GM06990 (cell line): Measurements from ENCODE around the gene CCM2.
A peak's percentile ranks its signal among the peaks of the same experiment; 100 is the strongest.

ENCODE experiments used
- DNase-seq: peaks from one replicate; pipeline ENCODE4 v3.0.0-alpha.2; 2011; ENCODE audit not compliant: insufficient read length; ENCODE audit errors: extremely low read depth
- H3K27me3 ChIP-seq: replicated peaks from 2 replicates; pipeline ENCODE4 v1.6.0; 2011; ENCODE audit warnings: low read length; ENCODE audit not compliant: control insufficient read depth, insufficient read depth
- H3K36me3 ChIP-seq: 2 replicates; pipeline ENCODE4 v1.5.1; 2011; ENCODE audit warnings: low read length; ENCODE audit not compliant: control insufficient read depth, insufficient read depth
- H3K4me3 ChIP-seq: replicated peaks from 2 replicates; pipeline ENCODE4 v1.5.1; 2011; ENCODE audit warnings: low read depth, mild to moderate bottlenecking, control low read depth, low read length
- CTCF ChIP-seq: IDR thresholded peaks from 2 replicates; pipeline ENCODE4 v1.5.1; 2011; ENCODE audit warnings: low read length, control low read depth, mild to moderate bottlenecking, inconsistent platforms; ENCODE audit not compliant: insufficient read depth, poor library complexity, severe bottlenecking

Gene CCM2

GRCh38 chr7:45105588-45106188 lies 105.7 kb downstream of the CCM2 start:
- Histone ChIP-seq H3K36me3 (peaks cover 70% of the 10 kb centered on the region), H3K27me3 (no peaks in the 10 kb centered on the region), H3K4me3 (no peak overlapping the region)
- TF ChIP-seq CTCF: no peak
- DNase-seq: no peak

GRCh38 chr7:45106820-45107219 lies 106.8 kb downstream of the CCM2 start:
- Histone ChIP-seq H3K27me3 (no peaks in the 10 kb centered on the region), H3K36me3 (peaks cover 61% of the 10 kb centered on the region), H3K4me3 (no peak overlapping the region)
- TF ChIP-seq CTCF: no peak
- DNase-seq: no peak

- peaks cover 56% of the 10 kb centered on the region for H3K36me3 ChIP-seq
- H3K4me3 ChIP-seq: no peak overlapping the region
- no peak for DNase-seq
- H3K27me3 ChIP-seq: no peaks in the 10 kb centered on the region
- TF ChIP-seq CTCF: no peak
Observed at GRCh38 chr7:45107356-45107755, 107.4 kb downstream of the CCM2 start.

- no peak for TF ChIP-seq CTCF
- DNase-seq: no peak
- Histone ChIP-seq H3K27me3 (no peaks in the 10 kb centered on the region), H3K4me3 (no peak overlapping the region), H3K36me3 (peaks cover 44% of the 10 kb centered on the region)
Observed at GRCh38 chr7:45108863-45109262, 108.9 kb downstream of the CCM2 start.

GRCh38 chr7:45111298-45112223 lies 111.6 kb downstream of the CCM2 start, which contains the start of gene TBRG4:
Gene TBRG4, minus strand, starts transcription at chr7:45111697. Its CDS starts 2,460 bp downstream, at chr7:45109237.
- H3K4me3 ChIP-seq: peak within 1 kb of the TSS; percentile 98
- no peaks in the 10 kb centered on the region for H3K27me3 ChIP-seq
- peak; percentile 97 for DNase-seq
- TF ChIP-seq CTCF: peak; percentile 34
- H3K36me3 ChIP-seq: peaks cover 18% of the 10 kb centered on the region
